H9 (cell line): Measurements from ENCODE around the gene PTPRN2. TPM values are rescaled to one million over a fixed set of nuclear protein-coding genes. Genes with fewer than 3 reads are reported as not detected.

ENCODE experiments used
- DNase-seq: peaks from one replicate; pipeline ENCODE4 v3.0.0-alpha.2; 2017
- H2AFZ ChIP-seq: one replicate; pipeline ENCODE4 v1.6.1; 2013; ENCODE audit warnings: mild to moderate bottlenecking, low read length, control low read depth, moderate library complexity
- H2AK5ac ChIP-seq: 2 replicates; pipeline ENCODE4 v1.6.1; 2013; ENCODE audit warnings: low read length, control low read depth, mixed read lengths; ENCODE audit not compliant: insufficient read length
- H2BK120ac ChIP-seq: one replicate; pipeline ENCODE4 v1.6.1; 2013; ENCODE audit warnings: low read depth, mild to moderate bottlenecking, low read length, control low read depth, inconsistent platforms; ENCODE audit not compliant: poor library complexity, severe bottlenecking
- H2BK12ac ChIP-seq: 2 replicates; pipeline ENCODE4 v1.6.1; 2013; ENCODE audit warnings: low read length, control low read depth, mixed read lengths, low read depth; ENCODE audit not compliant: insufficient read length
- H2BK15ac ChIP-seq: 2 replicates; pipeline ENCODE4 v1.6.1; 2013; ENCODE audit warnings: low read depth, low read length, control low read depth
- H2BK20ac ChIP-seq: one replicate; pipeline ENCODE4 v1.6.1; 2013; ENCODE audit warnings: low read depth, mild to moderate bottlenecking, low read length, control low read depth, inconsistent platforms; ENCODE audit not compliant: poor library complexity, severe bottlenecking
- H2BK5ac ChIP-seq: 2 replicates; pipeline ENCODE4 v1.6.1; 2013; ENCODE audit warnings: low read length, control low read depth, mixed read lengths; ENCODE audit not compliant: insufficient read length
- H3K14ac ChIP-seq: 2 replicates; pipeline ENCODE4 v1.6.1; 2013; ENCODE audit warnings: low read length, control low read depth; ENCODE audit not compliant: insufficient read depth
- H3K18ac ChIP-seq: 2 replicates; pipeline ENCODE4 v1.6.1; 2013; ENCODE audit warnings: low read depth, mild to moderate bottlenecking, mixed read lengths, low read length, control low read depth; ENCODE audit not compliant: insufficient read length
- H3K23ac ChIP-seq: 2 replicates; pipeline ENCODE4 v1.6.1; 2013; ENCODE audit warnings: low read length, control low read depth, mixed read lengths, low read depth; ENCODE audit not compliant: insufficient read length
- H3K23me2 ChIP-seq: 2 replicates; pipeline ENCODE4 v1.6.1; 2013; ENCODE audit warnings: low read depth, mild to moderate bottlenecking, mixed read lengths, low read length, control low read depth; ENCODE audit not compliant: insufficient read length, poor library complexity, severe bottlenecking
- H3K27ac ChIP-seq: 2 replicates; pipeline ENCODE4 v1.5.1; 2013; ENCODE audit warnings: low read length, control low read depth, mixed read lengths, low read depth; ENCODE audit not compliant: insufficient read length
- H3K27me3 ChIP-seq: 2 replicates; pipeline ENCODE4 v1.6.1; 2013; ENCODE audit warnings: low read length, control low read depth, inconsistent platforms; ENCODE audit not compliant: insufficient read depth
- H3K4ac ChIP-seq: 2 replicates; pipeline ENCODE4 v1.6.1; 2013; ENCODE audit warnings: low read depth, mild to moderate bottlenecking, control low read depth, inconsistent platforms, low read length, moderate library complexity
- H3K4me1 ChIP-seq: 2 replicates; pipeline ENCODE4 v1.6.1; 2013; ENCODE audit warnings: low read length, control low read depth, inconsistent platforms; ENCODE audit not compliant: insufficient read depth
- H3K4me2 ChIP-seq: 2 replicates; pipeline ENCODE4 v1.6.1; 2013; ENCODE audit warnings: low read length, control low read depth, mixed read lengths; ENCODE audit not compliant: insufficient read length, insufficient read depth
- H3K56ac ChIP-seq: 2 replicates; pipeline ENCODE4 v1.6.1; 2013; ENCODE audit warnings: low read depth, mild to moderate bottlenecking, mixed read lengths, low read length, control low read depth; ENCODE audit not compliant: insufficient read length
- H3K79me1 ChIP-seq: 2 replicates; pipeline ENCODE4 v1.6.1; 2013; ENCODE audit warnings: low read depth, mild to moderate bottlenecking, moderate library complexity, low read length, control low read depth, inconsistent platforms; ENCODE audit not compliant: insufficient read depth, poor library complexity, severe bottlenecking
- H3K79me2 ChIP-seq: 2 replicates; pipeline ENCODE4 v1.6.1; 2013; ENCODE audit warnings: low read length, control low read depth, inconsistent platforms; ENCODE audit not compliant: insufficient read depth
- H3K9ac ChIP-seq: 2 replicates; pipeline ENCODE4 v1.6.1; 2013; ENCODE audit warnings: low read length, control low read depth, mixed read lengths; ENCODE audit not compliant: insufficient read length; ENCODE audit errors: extremely low read depth
- H3K9me3 ChIP-seq: one replicate; pipeline ENCODE4 v1.6.1; 2013; ENCODE audit warnings: low read depth, low read length, inconsistent platforms; ENCODE audit not compliant: control insufficient read depth
- H3T11ph ChIP-seq: one replicate; pipeline ENCODE4 v1.6.1; 2013; ENCODE audit warnings: mild to moderate bottlenecking, low read length, control low read depth, inconsistent platforms
- H4K20me1 ChIP-seq: one replicate; pipeline ENCODE4 v1.6.1; 2013; ENCODE audit not compliant: control insufficient read depth, insufficient read length, insufficient read depth
- H4K5ac ChIP-seq: 2 replicates; pipeline ENCODE4 v1.6.1; 2013; ENCODE audit warnings: low read depth, mild to moderate bottlenecking, mixed read lengths, low read length, control low read depth; ENCODE audit not compliant: insufficient read length
- H4K8ac ChIP-seq: replicated peaks from 2 replicates; pipeline ENCODE4 v1.6.1; 2013; ENCODE audit warnings: low read length, control low read depth, mixed read lengths, low read depth; ENCODE audit not compliant: insufficient read length
- H4K91ac ChIP-seq: 2 replicates; pipeline ENCODE4 v1.6.1; 2013; ENCODE audit warnings: low read depth, mild to moderate bottlenecking, moderate library complexity, mixed read lengths, low read length, control low read depth; ENCODE audit not compliant: insufficient read length
- H3K27ac Mint-ChIP-seq, 3 experiments: 2 replicates in 2 of 3; 3 replicates in 1 of 3; pipeline ENCODE4 v1.8.0; 2020 to 2021; ENCODE audit warnings: mixed read lengths in 3 of 3, mild to moderate bottlenecking in 1 of 3, moderate library complexity in 1 of 3
- H3K27me3 Mint-ChIP-seq: 2 replicates; pipeline ENCODE4 v1.8.0; 2021; ENCODE audit warnings: low read depth, mild to moderate bottlenecking, moderate library complexity, mixed read lengths
- H3K36me3 Mint-ChIP-seq, 3 experiments: 2 replicates in 2 of 3; 3 replicates in 1 of 3; pipeline ENCODE4 v1.8.0; 2020 to 2021; ENCODE audit warnings: low read depth in 3 of 3, mixed read lengths in 3 of 3; ENCODE audit not compliant: insufficient read depth in 1 of 3
- H3K4me1 Mint-ChIP-seq, 2 experiments: 2 replicates each; pipeline ENCODE4 v1.8.0; 2020; ENCODE audit warnings: mixed read lengths in 2 of 2
- H3K4me3 Mint-ChIP-seq, 2 experiments: 2 replicates in 1 of 2; 3 replicates in 1 of 2; pipeline ENCODE4 v1.8.0; 2020 to 2021; ENCODE audit warnings: mild to moderate bottlenecking in 2 of 2, mixed read lengths in 2 of 2, moderate library complexity in 1 of 2
- H3K9me3 Mint-ChIP-seq, 2 experiments: 2 replicates in 1 of 2; 3 replicates in 1 of 2; pipeline ENCODE4 v1.8.0; 2020; ENCODE audit warnings: mild to moderate bottlenecking in 2 of 2, mixed read lengths in 2 of 2, moderate library complexity in 1 of 2
- WGBS: extraction: QIAGEN DNeasy Blood & Tissue Kit; methylation state at CpG from one replicate; pipeline ENCODE4 v1.1.7; 2013; ENCODE audit warnings: missing lambda C conversion rate, low lambda C conversion rate, mixed read lengths; ENCODE audit not compliant: insufficient read length; ENCODE audit errors: extremely low coverage; 5-methylcytosine and 5-hydroxymethylcytosine counted together
- total RNA-seq: library from RNA; stranded (reverse); gene quantifications from 2 replicates; pipeline ENCODE4 v1.2.1, GENCODE V29; 2021
- TF ChIP-seq, protein P1 (sequence below): fragments of 200-600 bp; sonication (generic); conservative IDR thresholded peaks from 3 replicates; pipeline ENCODE4 v1.8.0; 2021; ENCODE audit warnings: antibody characterized with exemption, mild to moderate bottlenecking

Gene PTPRN2
- total RNA-seq, 1 experiment from 2014 or later, result 5.2 TPM

DNA sequence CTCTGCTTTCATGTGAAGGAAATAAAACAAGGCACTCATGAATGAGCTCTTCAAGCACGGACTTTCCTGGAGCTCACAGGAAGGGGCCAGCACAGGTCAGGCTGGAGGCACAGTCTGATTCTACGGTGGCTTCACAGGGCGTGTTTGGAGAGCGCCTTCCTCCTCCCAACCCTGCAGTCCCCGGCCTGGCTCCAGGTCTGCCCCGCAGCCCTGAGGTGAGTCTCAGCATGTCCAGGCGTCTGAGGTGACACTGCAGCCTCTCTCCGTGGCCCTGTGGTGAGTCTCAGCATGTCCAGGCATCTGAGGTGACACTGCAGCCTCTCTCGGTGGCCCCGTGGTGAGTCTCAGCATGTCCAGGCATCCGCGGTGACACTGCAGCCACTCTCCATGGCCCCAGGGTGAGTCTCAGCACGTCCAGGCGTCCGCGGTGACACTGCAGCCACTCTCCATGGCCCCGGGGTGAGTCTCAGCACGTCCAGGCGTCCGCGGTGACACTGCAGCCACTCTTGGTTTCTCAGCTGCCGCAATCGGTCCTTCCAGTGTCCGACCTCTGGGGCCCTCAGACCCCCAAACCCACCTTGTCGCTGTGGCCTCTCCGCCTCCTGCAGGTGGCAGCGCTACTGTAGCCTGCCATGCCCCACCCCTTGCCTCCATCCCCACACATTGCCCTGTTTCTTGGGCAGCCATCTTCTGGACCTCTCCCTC, 869.2 kb downstream of the PTPRN2 start:
- Histone ChIP-seq H4K5ac (no peak overlapping the region), H3K9ac (no peak overlapping the region)

More for the DNA sequence above, 869.2 kb downstream of the PTPRN2 start:
- H3K4me2 ChIP-seq, result no peak overlapping the region
- no peaks in the 10 kb centered on the region for H3K27me3 ChIP-seq
- no peak overlapping the region for H4K8ac ChIP-seq
- no peak overlapping the region for H3T11ph ChIP-seq
- Mint-ChIP-seq H3K36me3 (no peaks in the 10 kb centered on the region), H3K27me3 (peaks cover 41% of the 10 kb centered on the region), H3K9me3 (peaks cover 0 to 2% of the 10 kb centered on the region in 2 experiments; a peak in 2 of 5 replicates), H3K27ac (no peak overlapping the region), H3K4me1 (peaks cover 0 to 5% of the 10 kb centered on the region in 2 experiments; a peak in 1 of 4 replicates), H3K4me3 (no peak overlapping the region)
- no peak for DNase-seq
- no peak overlapping the region for H2BK20ac ChIP-seq
- H3K18ac ChIP-seq, result no peak overlapping the region
- no peak overlapping the region for H2BK15ac ChIP-seq
- H3K23me2 ChIP-seq, result no peaks in the 10 kb centered on the region
- H3K4ac ChIP-seq, result no peak overlapping the region
- H3K23ac ChIP-seq, result no peak overlapping the region
- no peak overlapping the region for H2AK5ac ChIP-seq
- H3K9me3 ChIP-seq, result no peaks in the 10 kb centered on the region
- H4K20me1 ChIP-seq, result no peaks in the 10 kb centered on the region
- no peaks in the 10 kb centered on the region for H3K79me2 ChIP-seq
- no peaks in the 10 kb centered on the region for H3K79me1 ChIP-seq
- no peak overlapping the region for H2BK120ac ChIP-seq
- WGBS, result no CpG with 5 or more reads among the region's 27 CpGs
- no peak overlapping the region for H2BK12ac ChIP-seq
- no peak overlapping the region for H3K14ac ChIP-seq
- TF ChIP-seq, protein P1, sequence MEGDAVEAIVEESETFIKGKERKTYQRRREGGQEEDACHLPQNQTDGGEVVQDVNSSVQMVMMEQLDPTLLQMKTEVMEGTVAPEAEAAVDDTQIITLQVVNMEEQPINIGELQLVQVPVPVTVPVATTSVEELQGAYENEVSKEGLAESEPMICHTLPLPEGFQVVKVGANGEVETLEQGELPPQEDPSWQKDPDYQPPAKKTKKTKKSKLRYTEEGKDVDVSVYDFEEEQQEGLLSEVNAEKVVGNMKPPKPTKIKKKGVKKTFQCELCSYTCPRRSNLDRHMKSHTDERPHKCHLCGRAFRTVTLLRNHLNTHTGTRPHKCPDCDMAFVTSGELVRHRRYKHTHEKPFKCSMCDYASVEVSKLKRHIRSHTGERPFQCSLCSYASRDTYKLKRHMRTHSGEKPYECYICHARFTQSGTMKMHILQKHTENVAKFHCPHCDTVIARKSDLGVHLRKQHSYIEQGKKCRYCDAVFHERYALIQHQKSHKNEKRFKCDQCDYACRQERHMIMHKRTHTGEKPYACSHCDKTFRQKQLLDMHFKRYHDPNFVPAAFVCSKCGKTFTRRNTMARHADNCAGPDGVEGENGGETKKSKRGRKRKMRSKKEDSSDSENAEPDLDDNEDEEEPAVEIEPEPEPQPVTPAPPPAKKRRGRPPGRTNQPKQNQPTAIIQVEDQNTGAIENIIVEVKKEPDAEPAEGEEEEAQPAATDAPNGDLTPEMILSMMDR, result peak; percentile 26; the same call in 1 of the 3 replicates
- H2BK5ac ChIP-seq, result no peak overlapping the region
- H4K91ac ChIP-seq, result no peak overlapping the region
- no peak overlapping the region for H3K27ac ChIP-seq
- H3K4me1 ChIP-seq, result no peaks in the 10 kb centered on the region
- H3K56ac ChIP-seq, result no peak overlapping the region
- H2AFZ ChIP-seq, result no peak overlapping the region
